ENCODE results near the gene ARSG. TPM values are rescaled to one million over a fixed set of nuclear protein-coding genes. Genes with fewer than 3 reads are reported as not detected.
"Not testable (repeated sequence)": the region's sequence is repeated elsewhere in the genome, so short reads cannot be mapped to it uniquely, and the experiment has no call there.

Gene ARSG
- total and polyA plus RNA-seq, 4 donors = 0.88 to 7.1 (median 4.6) TPM

DNA sequence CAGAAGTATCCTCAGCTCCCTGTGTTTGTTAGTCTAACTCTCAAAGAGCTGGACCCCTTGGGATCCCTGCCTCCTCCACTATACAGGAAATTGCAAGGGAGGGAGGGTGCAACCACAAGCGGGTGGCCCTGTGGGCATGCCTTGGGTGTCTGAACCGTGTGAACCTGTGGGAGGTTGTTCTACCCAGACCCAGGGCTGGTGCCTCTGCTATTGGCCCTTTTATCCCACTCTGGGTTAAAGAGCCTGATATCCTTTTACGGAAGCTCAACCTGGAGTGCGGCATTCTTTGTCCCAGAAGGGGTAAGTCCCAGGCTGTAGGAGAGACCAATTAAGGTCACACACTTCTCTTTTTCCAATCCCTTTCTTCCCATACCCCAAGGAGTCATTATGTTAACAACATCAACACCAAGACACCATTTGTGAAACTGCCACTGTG lies 53.4 kb downstream of the ARSG start:
- peak; percentile 46 for ATAC-seq (ENCODE audit: low FRiP score)
- intact Hi-C loops (cut with DNase I) = no loop called here

DNA sequence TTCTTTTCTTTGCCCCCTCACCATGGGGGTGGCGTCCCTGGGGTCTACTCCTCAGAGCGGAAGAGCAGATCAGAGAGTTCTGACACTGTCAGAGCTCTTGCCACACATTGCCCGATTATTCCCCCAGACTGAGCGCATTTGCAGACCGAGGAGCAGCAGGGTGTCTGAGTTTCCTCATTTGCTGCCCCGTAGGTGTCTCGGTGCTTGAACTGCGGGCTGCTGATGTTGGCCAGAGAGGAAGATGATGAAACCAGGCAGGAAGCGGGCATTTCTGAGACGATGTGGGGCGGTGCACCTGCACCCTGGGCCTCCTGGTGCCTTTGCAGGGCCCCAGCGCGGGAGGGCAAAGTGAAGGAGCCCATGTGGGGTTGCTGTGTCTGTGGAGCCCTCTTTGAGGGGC lies 55.2 kb downstream of the ARSG start:
- ATAC-seq (ENCODE audit: low FRiP score) (peak; percentile 60), DNase-seq (peak; percentile 61 to 77)
- Histone ChIP-seq H3K9me3 (ENCODE audit: control insufficient read depth, low read length) (no peaks in the 10 kb centered on the region), H3K4me3 (ENCODE audit: low read length in 2 of 2) (no peak overlapping the region), H3K36me3 (ENCODE audit: control insufficient read depth in 1 of 2, insufficient read depth in 2 of 2, low read length in 1 of 2) (no peaks in the 10 kb centered on the region), H3K4me1 (ENCODE audit: control insufficient read depth in 1 of 2, insufficient read depth in 2 of 2, low read length in 2 of 2) (no peaks in the 10 kb centered on the region), H3K27ac (ENCODE audit: low read depth in 1 of 2, low read length in 2 of 2) (no peak overlapping the region), H3K27me3 (ENCODE audit: control insufficient read depth in 1 of 2, insufficient read depth in 2 of 2, low read length in 1 of 2) (no peaks in the 10 kb centered on the region)
- 83 to 88% methylated on average over 13 of the region's 13 CpGs for WGBS, 2 donors
- intact Hi-C loops (cut with DNase I) = no loop called here

More for the DNA sequence above, 53.4 kb downstream of the ARSG start:
- Histone ChIP-seq H3K4me3 (ENCODE audit: low read length in 2 of 2) (no peak overlapping the region), H3K4me1 (ENCODE audit: control insufficient read depth in 1 of 2, insufficient read depth in 2 of 2, low read length in 2 of 2) (no peaks in the 10 kb centered on the region), H3K27me3 (ENCODE audit: control insufficient read depth in 1 of 2, insufficient read depth in 2 of 2, low read length in 1 of 2) (no peaks in the 10 kb centered on the region), H3K9me3 (ENCODE audit: control insufficient read depth, low read length) (no peaks in the 10 kb centered on the region), H3K36me3 (ENCODE audit: control insufficient read depth in 1 of 2, insufficient read depth in 2 of 2, low read length in 1 of 2) (no peaks in the 10 kb centered on the region), H3K27ac (ENCODE audit: low read depth in 1 of 2, low read length in 2 of 2) (no peak overlapping the region)
- DNase-seq = no peak
- WGBS, 2 donors = 57 to 72% methylated on average over 4 of the region's 4 CpGs

DNA sequence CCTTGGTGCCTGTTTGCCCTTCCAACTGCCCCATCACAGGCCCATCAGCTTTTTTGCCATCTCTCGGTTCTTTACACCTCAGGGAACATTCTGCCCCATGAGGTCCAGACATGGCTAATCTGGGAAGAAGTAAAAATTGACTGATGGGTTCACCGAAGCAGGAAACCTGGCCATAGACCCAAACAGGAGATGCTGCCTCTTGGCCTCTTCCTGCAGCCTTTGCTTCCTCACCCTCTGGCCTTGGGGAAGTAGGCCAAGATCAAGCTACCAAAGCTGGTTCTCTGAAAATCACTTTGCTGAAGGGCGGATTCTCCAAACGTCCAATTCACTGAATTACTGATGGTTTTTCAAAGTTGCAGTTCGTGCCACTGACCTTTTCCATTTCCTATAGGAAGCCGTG lies 56.1 kb downstream of the ARSG start:
- intact Hi-C loops (cut with DNase I) = no loop called here
- Histone ChIP-seq H3K4me1 (ENCODE audit: control insufficient read depth in 1 of 2, insufficient read depth in 2 of 2, low read length in 2 of 2) (no peaks in the 10 kb centered on the region), H3K4me3 (ENCODE audit: low read length in 2 of 2) (no peak overlapping the region), H3K27me3 (ENCODE audit: control insufficient read depth in 1 of 2, insufficient read depth in 2 of 2, low read length in 1 of 2) (no peaks in the 10 kb centered on the region), H3K27ac (ENCODE audit: low read depth in 1 of 2, low read length in 2 of 2) (no peak overlapping the region), H3K9me3 (ENCODE audit: control insufficient read depth, low read length) (no peaks in the 10 kb centered on the region), H3K36me3 (ENCODE audit: control insufficient read depth in 1 of 2, insufficient read depth in 2 of 2, low read length in 1 of 2) (no peaks in the 10 kb centered on the region)
- WGBS, 2 donors = 91 to 92% methylated on average over 6 of the region's 6 CpGs
- ATAC-seq (ENCODE audit: low FRiP score) (no peak), DNase-seq (no peak)

DNA sequence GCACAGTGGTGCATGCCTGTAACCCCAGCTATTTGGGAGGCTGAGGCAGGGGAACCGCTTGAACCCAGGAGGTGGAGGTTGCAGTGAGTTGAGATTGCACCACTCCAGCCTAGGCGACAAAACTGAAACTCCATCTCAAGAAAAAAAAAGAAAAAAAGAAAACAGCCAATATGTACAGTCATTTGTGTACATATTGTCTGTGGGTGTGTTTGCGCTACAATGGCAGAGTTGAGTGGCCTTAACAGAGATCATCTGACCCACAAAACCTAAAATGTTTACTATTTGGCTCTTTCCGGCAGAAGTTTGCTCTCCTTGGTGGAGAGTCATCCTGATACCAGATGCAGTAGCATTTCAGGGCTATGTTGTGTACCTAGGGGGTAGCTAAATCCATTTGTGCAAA lies 57.9 kb downstream of the ARSG start:
- Histone ChIP-seq H3K9me3 (ENCODE audit: control insufficient read depth, low read length) (no peaks in the 10 kb centered on the region), H3K36me3 (ENCODE audit: control insufficient read depth in 1 of 2, insufficient read depth in 2 of 2, low read length in 1 of 2) (no peaks in the 10 kb centered on the region), H3K4me1 (ENCODE audit: control insufficient read depth in 1 of 2, insufficient read depth in 2 of 2, low read length in 2 of 2) (no peaks in the 10 kb centered on the region), H3K4me3 (ENCODE audit: low read length in 2 of 2) (no peak overlapping the region), H3K27ac (ENCODE audit: low read depth in 1 of 2, low read length in 2 of 2) (no peak overlapping the region), H3K27me3 (ENCODE audit: control insufficient read depth in 1 of 2, insufficient read depth in 2 of 2, low read length in 1 of 2) (no peaks in the 10 kb centered on the region)
- ATAC-seq (ENCODE audit: low FRiP score) (no peak), DNase-seq (no peak)
- intact Hi-C loops (cut with DNase I) = no loop called here
- 83 to 93% methylated on average over 4 of the region's 4 CpGs for WGBS, 2 donors

DNA sequence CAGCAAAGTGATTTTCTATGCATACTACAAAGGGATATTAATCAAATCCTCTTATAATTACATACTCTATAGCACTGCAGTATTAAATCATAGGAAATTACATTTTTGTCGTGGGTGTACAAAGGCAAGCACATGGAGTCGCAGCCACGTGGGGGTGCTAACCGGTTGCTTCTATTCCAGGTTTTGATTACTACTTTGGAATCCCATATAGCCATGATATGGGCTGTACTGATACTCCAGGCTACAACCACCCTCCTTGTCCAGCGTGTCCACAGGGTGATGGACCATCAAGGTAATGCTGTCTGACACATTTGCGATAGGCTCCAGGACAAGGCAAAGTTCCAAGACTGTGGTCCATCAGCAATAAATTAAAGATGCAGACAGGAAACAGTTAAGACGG lies 60.1 kb downstream of the ARSG start:
- Histone ChIP-seq H3K27ac (ENCODE audit: low read depth in 1 of 2, low read length in 2 of 2) (no peak overlapping the region), H3K4me1 (ENCODE audit: control insufficient read depth in 1 of 2, insufficient read depth in 2 of 2, low read length in 2 of 2) (no peaks in the 10 kb centered on the region), H3K36me3 (ENCODE audit: control insufficient read depth in 1 of 2, insufficient read depth in 2 of 2, low read length in 1 of 2) (no peaks in the 10 kb centered on the region), H3K4me3 (ENCODE audit: low read length in 2 of 2) (no peak overlapping the region), H3K9me3 (ENCODE audit: control insufficient read depth, low read length) (no peaks in the 10 kb centered on the region), H3K27me3 (ENCODE audit: control insufficient read depth in 1 of 2, insufficient read depth in 2 of 2, low read length in 1 of 2) (no peaks in the 10 kb centered on the region)
- ATAC-seq (ENCODE audit: low FRiP score) (no peak), DNase-seq (no peak)
- intact Hi-C loops (cut with DNase I) = no loop called here
- WGBS, 2 donors = 74 to 82% methylated on average over 7 of the region's 7 CpGs

DNA sequence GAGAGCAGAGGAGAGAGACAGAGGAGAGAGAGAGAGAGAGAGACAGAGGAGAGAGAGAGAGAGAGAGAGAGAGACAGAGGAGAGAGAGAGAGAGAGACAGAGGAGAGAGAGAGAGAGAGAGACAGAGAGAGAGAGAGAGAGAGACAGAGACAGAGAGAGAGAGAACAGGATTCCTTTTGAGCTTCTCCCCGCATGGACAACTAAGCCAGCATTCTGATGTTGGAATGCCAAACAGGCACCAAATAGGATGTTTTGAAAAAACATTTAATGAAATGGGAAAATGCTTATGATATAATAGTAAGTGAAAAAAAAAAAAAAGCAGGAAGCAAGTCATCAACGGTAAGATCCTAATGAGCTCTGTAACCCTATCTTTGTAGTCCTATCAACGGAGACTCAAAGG lies 60.7 kb downstream of the ARSG start:
- ATAC-seq (ENCODE audit: low FRiP score) (no peak), DNase-seq (no peak)
- Histone ChIP-seq H3K27me3 (ENCODE audit: control insufficient read depth in 1 of 2, insufficient read depth in 2 of 2, low read length in 1 of 2) (no peaks in the 10 kb centered on the region), H3K27ac (ENCODE audit: low read depth in 1 of 2, low read length in 2 of 2) (no peak overlapping the region), H3K9me3 (ENCODE audit: control insufficient read depth, low read length) (no peaks in the 10 kb centered on the region), H3K36me3 (ENCODE audit: control insufficient read depth in 1 of 2, insufficient read depth in 2 of 2, low read length in 1 of 2) (no peaks in the 10 kb centered on the region), H3K4me3 (ENCODE audit: low read length in 2 of 2) (no peak overlapping the region), H3K4me1 (ENCODE audit: control insufficient read depth in 1 of 2, insufficient read depth in 2 of 2, low read length in 2 of 2) (no peaks in the 10 kb centered on the region)
- 85 to 86% methylated on average over 3 of the region's 3 CpGs for WGBS, 2 donors
- intact Hi-C loops (cut with DNase I) = no loop called here

DNA sequence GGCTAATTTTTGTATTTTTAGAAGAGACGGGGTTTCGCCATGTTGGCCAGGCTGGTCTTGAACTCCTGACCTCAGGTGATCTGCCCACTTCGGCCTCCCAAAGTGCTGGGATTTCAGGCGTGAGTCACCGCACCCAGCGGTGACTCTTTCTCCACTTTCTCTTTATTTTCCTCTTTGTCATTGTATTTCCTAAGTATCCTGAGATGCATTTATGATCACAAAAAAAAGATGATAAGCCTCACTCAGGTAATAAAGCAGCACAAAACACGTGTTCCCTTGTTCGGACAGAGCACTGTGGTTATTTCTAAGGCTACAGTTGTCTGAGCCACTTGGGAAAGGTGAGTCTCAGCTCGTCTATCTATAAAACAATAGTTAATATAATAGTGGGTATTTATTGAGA lies 61.4 kb downstream of the ARSG start:
- intact Hi-C loops (cut with DNase I); ATAC-seq (ENCODE audit: low FRiP score); DNase-seq; H3K27ac ChIP-seq (ENCODE audit: low read depth in 1 of 2, low read length in 2 of 2); H3K27me3 ChIP-seq (ENCODE audit: control insufficient read depth in 1 of 2, insufficient read depth in 2 of 2, low read length in 1 of 2); H3K4me3 ChIP-seq (ENCODE audit: low read length in 2 of 2); H3K9me3 ChIP-seq (ENCODE audit: control insufficient read depth, low read length); H3K36me3 ChIP-seq (ENCODE audit: control insufficient read depth in 1 of 2, insufficient read depth in 2 of 2, low read length in 1 of 2); H3K4me1 ChIP-seq (ENCODE audit: control insufficient read depth in 1 of 2, insufficient read depth in 2 of 2, low read length in 2 of 2): not testable (repeated sequence)
- WGBS, 2 donors = 95 to 98% methylated on average over 9 of the region's 9 CpGs

DNA sequence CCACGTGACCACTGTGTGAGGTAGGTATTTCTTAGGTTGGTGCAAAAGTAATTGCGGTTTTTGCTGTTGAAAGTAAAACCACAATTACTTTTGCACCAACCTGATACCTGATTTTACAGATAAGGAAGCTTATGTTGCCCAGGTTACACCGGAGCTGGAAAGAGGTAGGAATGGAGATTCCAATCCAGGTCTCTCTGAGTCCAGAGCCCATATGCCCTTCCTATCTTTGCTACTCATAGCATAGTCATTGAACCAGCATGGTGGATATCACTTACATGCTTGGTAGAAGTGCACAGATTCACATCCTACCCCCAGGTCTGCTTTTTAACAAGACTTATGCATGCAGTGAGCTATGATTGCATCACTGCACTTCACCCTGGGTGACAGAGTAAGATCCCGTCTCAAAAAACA lies 61.8 kb downstream of the ARSG start:
- DNase-seq = no peak
- intact Hi-C loops (cut with DNase I) = no loop called here
- H3K27me3 ChIP-seq (ENCODE audit: control insufficient read depth in 1 of 2, insufficient read depth in 2 of 2, low read length in 1 of 2) = no peaks in the 10 kb centered on the region
- H3K4me3 ChIP-seq (ENCODE audit: low read length in 2 of 2) = no peak overlapping the region
- WGBS, 2 donors = 88 to 92% methylated on average over 4 of the region's 4 CpGs
- H3K27ac ChIP-seq (ENCODE audit: low read depth in 1 of 2, low read length in 2 of 2) = no peak overlapping the region
- no peaks in the 10 kb centered on the region for H3K36me3 ChIP-seq (ENCODE audit: control insufficient read depth in 1 of 2, insufficient read depth in 2 of 2, low read length in 1 of 2)
- no peaks in the 10 kb centered on the region for H3K9me3 ChIP-seq (ENCODE audit: control insufficient read depth, low read length)
- ATAC-seq (ENCODE audit: low FRiP score) = no peak
- no peaks in the 10 kb centered on the region for H3K4me1 ChIP-seq (ENCODE audit: control insufficient read depth in 1 of 2, insufficient read depth in 2 of 2, low read length in 2 of 2)

DNA sequence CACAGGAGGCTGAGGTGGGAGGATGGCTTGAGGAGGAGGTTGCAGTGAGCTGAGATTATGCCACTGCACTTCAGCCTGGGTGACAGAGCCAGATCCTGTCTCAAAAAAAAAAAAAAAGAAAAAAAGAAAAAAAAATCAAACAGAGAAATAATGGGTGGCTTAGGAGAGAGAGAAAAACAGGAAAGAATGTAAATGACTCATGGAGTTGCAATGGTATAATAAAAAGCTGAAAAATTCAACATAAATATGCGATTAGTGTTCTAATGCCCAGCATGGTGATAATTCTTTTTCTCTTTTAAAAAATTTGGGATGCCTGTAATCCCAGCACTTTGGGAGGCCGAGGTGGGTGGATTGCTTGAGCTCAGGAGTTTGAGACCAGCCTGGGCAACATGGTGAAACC lies 63.0 kb downstream of the ARSG start:
- DNase-seq; H3K4me3 ChIP-seq (ENCODE audit: low read length in 2 of 2); H3K9me3 ChIP-seq (ENCODE audit: control insufficient read depth, low read length); H3K27ac ChIP-seq (ENCODE audit: low read depth in 1 of 2, low read length in 2 of 2); ATAC-seq (ENCODE audit: low FRiP score); intact Hi-C loops (cut with DNase I); H3K4me1 ChIP-seq (ENCODE audit: control insufficient read depth in 1 of 2, insufficient read depth in 2 of 2, low read length in 2 of 2); H3K27me3 ChIP-seq (ENCODE audit: control insufficient read depth in 1 of 2, insufficient read depth in 2 of 2, low read length in 1 of 2); H3K36me3 ChIP-seq (ENCODE audit: control insufficient read depth in 1 of 2, insufficient read depth in 2 of 2, low read length in 1 of 2): not testable (repeated sequence)
- WGBS, 2 donors = 20 to 31% methylated on average over 2 of the region's 2 CpGs
